ENCODE results near the gene CNTFR.

DNA sequence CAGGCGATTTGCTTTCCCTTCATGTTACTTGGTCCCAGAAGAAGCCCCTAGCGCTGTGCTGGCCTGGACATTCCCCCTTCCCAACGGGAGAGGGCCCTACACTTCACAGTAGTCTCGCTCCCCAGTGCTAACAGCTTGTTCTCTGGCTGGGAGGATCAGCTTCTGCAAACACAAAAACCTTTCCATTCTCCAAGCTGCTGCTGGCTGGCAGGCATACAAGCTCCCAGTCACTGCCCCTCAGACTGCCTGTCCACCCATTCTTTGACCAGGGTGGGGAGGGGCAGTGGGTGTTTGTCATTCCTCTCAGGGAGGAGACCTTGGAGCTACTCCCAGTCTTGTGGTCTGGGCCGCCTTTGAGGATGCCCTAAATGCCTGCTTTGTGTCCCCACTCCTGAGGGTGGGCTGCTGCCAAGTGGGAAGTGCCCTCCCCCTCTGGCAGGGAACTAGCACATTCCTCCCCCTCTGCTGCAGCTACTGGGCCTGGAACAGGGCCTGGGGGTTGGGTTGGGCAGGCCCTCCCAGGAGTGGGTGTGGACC, 87.6 kb downstream of the CNTFR start:
- TF ChIP-seq, protein P1, sequence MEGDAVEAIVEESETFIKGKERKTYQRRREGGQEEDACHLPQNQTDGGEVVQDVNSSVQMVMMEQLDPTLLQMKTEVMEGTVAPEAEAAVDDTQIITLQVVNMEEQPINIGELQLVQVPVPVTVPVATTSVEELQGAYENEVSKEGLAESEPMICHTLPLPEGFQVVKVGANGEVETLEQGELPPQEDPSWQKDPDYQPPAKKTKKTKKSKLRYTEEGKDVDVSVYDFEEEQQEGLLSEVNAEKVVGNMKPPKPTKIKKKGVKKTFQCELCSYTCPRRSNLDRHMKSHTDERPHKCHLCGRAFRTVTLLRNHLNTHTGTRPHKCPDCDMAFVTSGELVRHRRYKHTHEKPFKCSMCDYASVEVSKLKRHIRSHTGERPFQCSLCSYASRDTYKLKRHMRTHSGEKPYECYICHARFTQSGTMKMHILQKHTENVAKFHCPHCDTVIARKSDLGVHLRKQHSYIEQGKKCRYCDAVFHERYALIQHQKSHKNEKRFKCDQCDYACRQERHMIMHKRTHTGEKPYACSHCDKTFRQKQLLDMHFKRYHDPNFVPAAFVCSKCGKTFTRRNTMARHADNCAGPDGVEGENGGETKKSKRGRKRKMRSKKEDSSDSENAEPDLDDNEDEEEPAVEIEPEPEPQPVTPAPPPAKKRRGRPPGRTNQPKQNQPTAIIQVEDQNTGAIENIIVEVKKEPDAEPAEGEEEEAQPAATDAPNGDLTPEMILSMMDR (IDR thresholded peaks at IDR 0.05): peak in 3 of 4 experiments; percentile 59 to 83 (median 67)
- TF ChIP-seq POLR2AphosphoS5 (IDR thresholded peaks at IDR 0.05): peak; percentile 93
